ENCODE measurements around the gene RPS6KA5. TPM values are rescaled to one million over a fixed set of nuclear protein-coding genes. Genes with fewer than 3 reads are reported as not detected.
"Not testable (repeated sequence)": the region's sequence is repeated elsewhere in the genome, so short reads cannot be mapped to it uniquely, and the experiment has no call there.

Gene RPS6KA5
- total RNA-seq, 1 donor from 2014 or later: 33.1 TPM

GRCh38 chr14:90985601-90986242, 74.7 kb downstream of the RPS6KA5 start:
- DNase-seq: no peak

- DNase-seq: no peak
These were observed 76.9 kb downstream of the RPS6KA5 start for GRCh38 chr14:90983560-90983959.

GRCh38 chr14:90981636-90982035, 78.8 kb downstream of the RPS6KA5 start:
- no peak for DNase-seq

- not testable (repeated sequence) for DNase-seq
These were observed 79.8 kb downstream of the RPS6KA5 start for GRCh38 chr14:90980636-90981035.

- DNase-seq: peak; percentile 7
These were observed 80.9 kb downstream of the RPS6KA5 start for GRCh38 chr14:90979515-90979914.

GRCh38 chr14:90976101-90976500, 84.3 kb downstream of the RPS6KA5 start:
- DNase-seq: no peak

- no peak for DNase-seq
These were observed 88.8 kb downstream of the RPS6KA5 start for GRCh38 chr14:90971687-90972086.

GRCh38 chr14:90970167-90970600, 90.3 kb downstream of the RPS6KA5 start:
- DNase-seq: no peak

GRCh38 chr14:90969531-90970166, 90.8 kb downstream of the RPS6KA5 start:
- DNase-seq: peak; percentile 41

GRCh38 chr14:90968025-90968424, 92.4 kb downstream of the RPS6KA5 start:
- DNase-seq: no peak

GRCh38 chr14:90966493-90966892, 93.9 kb downstream of the RPS6KA5 start:
- no peak for DNase-seq

- DNase-seq: no peak
These were observed 94.7 kb downstream of the RPS6KA5 start for GRCh38 chr14:90965765-90966164.

GRCh38 chr14:90963343-90963742, 97.1 kb downstream of the RPS6KA5 start:
- no peak for DNase-seq

GRCh38 chr14:90962505-90963109, 97.8 kb downstream of the RPS6KA5 start:
- no peak for DNase-seq

GRCh38 chr14:90960818-90961217, 99.6 kb downstream of the RPS6KA5 start:
- no peak for DNase-seq

- no peak for DNase-seq
These were observed 101.1 kb downstream of the RPS6KA5 start for GRCh38 chr14:90959344-90959743.

- DNase-seq: no peak
These were observed 104.2 kb downstream of the RPS6KA5 start for GRCh38 chr14:90956273-90956672.

- not testable (repeated sequence) for DNase-seq
These were observed 106.8 kb downstream of the RPS6KA5 start for GRCh38 chr14:90953643-90954042.

GRCh38 chr14:90943367-90943766, 117.1 kb downstream of the RPS6KA5 start:
- DNase-seq: no peak

- no peak for DNase-seq
These were observed 117.9 kb downstream of the RPS6KA5 start for GRCh38 chr14:90942511-90942910.

GRCh38 chr14:90941706-90942105, 118.7 kb downstream of the RPS6KA5 start:
- no peak for DNase-seq

GRCh38 chr14:90940318-90940962, 120.0 kb downstream of the RPS6KA5 start:
- DNase-seq: no peak

- DNase-seq: not testable (repeated sequence)
These were observed 121.1 kb downstream of the RPS6KA5 start for GRCh38 chr14:90939252-90939795.

Data from tongue (tissue), 2 donors.